Hematopoietic multipotent progenitor cell treated with erythropoietin and hydrocortisone succinate and interleukin-3 and kit ligand, for 8 days (in vitro differentiated cells): ENCODE results near the gene CDH22.

Experiments
- DNase-seq: peaks from one replicate; pipeline ENCODE4 v3.0.0-alpha.2; 2015

CDH22 gene

DNA sequence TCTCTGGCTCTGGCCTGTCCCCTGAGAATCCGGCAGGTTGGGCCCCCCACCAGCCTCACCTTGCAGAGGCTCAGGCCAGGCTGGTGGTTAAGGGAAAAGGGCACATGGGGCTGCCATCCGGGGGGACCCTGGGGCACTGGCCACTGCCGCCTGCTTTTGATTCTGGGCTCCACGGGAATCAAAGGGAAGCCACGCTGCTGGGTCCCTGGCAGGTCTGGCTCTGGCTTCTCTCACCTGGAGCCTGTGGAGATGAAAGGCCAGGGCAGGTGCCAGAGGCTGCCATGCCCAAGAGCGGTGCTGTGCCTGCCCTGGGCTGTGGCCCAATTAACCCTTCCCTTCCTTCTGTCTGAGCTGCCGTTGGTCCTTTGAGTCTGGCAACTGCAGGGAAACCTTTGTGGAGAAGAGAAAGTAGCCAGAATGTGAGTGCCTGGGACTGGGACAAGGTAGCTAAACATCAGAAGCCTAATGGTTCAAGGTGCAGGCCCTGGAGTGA lies 9.4 kb upstream of the CDH22 start:
- no peak for DNase-seq

DNA sequence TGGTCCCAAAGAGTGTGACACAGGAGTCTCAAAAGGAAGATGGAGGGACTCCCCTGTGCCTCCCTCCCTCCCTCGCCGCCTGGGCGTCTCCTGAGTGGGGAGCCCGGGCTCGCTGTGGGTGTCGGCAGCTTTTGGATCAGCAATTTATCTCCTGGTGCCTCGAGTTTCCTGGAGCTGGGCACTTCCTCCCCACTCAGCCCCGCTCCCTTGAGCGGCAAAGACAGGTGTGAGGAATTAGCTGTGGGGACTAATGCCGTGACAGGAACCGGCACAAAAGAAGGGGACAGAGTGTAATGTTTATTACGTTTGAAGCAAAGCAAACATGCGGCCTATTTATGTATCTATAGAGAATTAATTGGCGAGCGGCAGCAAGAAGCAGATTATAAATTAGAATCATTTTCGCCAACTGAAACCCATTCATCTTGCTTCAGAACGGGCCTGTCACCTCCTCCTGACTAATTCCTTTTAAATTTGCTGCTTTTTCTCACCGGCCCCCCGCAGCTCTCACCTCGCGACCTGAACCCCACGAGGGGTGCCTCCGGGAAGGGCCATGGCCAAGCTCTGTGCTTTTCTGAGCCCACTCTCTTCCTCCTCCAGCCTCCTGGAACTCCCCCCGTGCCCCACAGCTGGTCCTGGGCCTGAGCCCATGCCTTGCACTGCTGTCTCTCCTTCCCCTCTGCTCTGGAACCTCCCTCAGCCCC lies 8.8 kb upstream of the CDH22 start:
- no peak for DNase-seq

DNA sequence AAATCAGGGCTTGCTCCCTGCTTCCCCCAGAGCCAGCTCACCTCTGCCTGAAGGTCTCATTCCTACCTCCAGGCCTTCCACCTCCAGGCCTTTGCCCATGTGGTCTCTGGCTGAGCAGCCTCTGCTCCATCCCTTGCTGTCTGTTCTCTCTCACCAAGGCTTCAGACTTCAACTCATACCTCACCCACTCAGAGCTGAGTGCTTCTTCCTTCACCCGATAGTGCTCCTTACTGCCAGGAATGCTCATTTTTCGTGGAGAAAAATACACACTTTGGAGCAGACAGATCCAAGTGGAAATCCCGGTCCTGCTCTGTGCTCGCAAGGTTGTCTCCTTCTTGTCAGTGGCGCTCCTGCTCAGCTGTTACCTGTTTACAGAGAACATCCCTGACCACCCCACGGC lies 7.0 kb upstream of the CDH22 start:
- DNase-seq: no peak

DNA sequence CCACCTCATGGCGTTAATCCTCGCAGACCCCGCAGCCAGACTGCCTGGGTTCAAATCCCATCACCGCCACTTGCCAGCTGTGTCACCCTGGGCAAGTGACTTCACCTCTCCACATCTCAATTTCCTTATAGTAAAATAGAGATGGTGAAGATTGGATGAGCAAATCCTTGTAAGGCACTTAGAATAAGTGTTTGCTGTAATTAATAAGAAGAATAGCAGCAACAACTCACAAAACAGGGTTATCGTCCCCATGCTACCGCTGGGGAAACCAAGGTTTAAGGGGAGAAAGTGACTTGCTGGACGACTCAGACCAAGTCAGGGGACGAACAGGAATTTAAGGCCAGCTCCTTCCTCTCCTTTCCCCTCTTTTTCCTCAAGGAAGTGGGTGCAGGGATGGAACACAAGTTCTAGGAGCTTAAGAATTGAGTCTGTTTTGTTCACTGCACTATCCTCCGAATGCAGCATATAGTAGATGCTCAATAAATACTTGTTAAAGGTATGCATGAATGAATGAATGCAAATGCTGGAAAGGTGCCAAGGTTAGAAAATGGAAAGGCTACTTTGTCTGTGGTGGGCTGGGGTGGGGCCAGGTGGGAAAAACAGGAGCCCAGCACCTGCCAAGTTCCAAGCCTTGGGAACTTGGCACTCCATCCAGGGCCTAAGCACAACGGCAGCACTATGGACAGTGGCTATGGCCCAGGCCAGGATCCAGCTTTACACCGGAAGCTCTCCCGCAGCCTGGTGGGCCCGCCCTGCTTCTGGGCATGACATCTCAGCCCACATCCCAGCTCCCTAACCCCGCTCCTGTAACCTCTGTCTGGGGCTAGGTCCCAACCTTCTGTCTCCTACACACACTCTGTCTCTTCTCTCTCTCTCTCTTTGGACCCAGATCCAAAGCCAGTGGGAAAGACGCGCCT lies 4.9 kb upstream of the CDH22 start:
- no peak for DNase-seq

DNA sequence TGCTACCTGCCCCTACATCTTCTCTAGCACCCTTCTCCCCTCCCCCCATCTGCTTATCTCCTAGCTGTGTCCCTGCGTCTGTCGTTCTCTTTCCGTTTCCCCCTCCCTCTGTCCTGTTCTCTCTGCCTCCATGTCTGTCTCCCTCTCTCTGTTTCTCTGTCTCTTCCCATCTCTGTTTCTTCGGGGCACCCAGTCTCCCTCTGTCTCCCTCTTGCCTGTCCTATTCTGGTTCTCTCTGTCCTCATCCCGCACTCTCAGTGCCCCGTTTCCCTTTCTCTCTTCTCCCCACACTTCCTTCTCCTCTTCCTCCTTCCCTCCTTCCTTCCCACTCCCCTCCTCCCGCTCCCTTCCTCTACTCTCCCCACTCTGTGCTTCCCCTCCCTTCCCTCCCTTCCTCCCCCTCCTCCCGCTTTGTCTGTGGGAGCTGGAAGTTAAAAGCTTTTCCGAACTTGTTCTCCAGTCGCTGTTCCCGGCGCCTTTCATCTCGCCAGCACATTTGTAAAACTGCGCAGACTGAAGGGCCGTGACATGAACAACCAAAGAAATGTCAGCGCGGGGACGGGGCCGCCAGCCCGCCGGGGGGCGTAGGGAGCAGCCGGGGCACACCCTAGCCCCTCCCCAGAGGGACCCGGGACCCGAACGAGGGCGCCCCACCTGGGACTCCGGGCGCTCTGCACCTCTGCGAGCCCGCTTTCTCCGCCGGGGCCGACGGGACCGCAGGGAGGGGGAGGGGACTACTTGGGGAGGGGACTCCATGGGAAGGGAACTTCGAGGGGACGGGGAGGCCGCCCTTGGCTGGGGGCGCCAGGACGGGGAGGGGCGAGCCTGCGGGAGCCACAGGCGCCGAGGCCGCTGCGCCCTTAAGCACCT lies 4.0 kb upstream of the CDH22 start:
- DNase-seq: no peak

DNA sequence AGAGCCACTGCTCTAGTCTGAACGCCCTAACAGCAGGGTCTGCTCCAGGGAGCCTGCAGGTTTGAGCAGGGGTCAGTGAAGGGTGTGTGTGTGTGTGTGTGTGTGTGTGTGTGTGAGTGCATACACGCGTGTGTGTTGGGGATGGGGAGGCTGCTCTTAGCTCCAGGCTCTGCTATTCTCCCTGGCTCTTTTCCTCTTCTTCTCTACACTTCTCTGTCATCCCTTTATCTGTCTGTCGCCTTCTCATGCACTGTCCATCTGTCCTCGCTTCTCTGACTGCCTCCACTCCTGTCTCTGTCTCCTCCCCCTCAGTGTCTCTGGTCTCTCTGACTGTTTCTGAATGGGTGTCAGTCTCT lies 3.4 kb upstream of the CDH22 start:
- DNase-seq: no peak

DNA sequence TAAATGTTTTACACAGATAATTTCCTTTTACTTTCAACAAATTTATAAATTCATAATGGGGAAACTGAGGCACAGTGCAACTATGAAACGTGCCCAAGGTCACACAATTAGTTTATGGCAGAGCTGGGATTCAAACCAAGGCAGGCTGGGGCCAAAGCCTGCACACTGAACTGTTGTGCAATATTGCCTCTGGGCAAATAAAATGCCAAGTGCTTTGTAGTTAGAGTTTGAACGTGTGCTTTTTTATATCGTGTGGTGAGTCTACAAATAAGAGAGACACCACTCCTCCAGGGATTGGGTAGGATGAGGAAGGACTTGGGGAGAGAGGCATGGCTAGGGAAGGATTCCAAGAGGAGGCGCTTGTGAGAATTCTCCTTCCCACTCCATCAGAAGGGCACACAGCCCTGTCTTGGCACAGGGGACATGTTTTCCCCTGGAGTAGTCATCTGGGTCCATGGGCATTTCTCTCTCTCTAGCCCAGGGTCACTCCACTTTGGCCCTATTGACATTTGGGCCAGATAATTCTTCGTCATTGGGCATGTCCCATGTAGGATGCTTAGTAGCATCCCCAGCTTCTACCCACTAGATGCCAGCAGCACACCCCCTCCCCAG lies 2.8 kb upstream of the CDH22 start:
- no peak for DNase-seq

DNA sequence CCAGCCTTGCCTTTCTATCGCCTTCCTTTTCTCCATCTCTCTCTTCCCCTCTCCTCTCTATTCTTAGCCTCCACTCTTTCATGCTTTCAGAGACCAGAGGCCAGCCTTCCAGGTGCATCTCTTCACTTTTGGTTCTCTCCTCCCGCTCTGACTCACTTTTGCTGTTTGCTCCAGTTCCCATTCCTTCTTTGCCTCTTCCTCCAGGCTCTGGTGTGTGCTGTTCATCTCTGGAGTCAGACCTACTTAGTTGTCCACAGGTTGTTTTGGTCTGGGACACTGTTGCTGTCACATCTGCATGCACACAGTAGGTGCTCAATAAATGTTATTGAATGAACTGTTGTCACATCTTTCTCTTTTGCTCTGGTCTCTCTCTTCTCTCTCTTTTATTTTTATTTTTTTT lies 1.6 kb upstream of the CDH22 start:
- no peak for DNase-seq

DNA sequence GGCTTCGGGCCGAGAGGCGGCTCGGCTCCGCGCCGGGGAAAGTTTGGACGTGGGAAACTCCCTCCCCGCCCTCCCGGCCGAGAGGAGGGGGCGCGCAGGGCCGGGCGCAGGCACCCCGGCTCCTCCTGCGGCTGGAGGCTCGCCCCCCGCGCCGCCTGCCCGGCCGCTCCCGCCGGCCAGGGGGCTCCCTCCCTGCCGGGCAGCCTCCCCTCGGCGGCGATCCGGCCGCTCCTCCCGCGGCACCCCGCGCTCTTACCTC lies 370 bp downstream of the CDH22 start:
- no peak for DNase-seq

DNA sequence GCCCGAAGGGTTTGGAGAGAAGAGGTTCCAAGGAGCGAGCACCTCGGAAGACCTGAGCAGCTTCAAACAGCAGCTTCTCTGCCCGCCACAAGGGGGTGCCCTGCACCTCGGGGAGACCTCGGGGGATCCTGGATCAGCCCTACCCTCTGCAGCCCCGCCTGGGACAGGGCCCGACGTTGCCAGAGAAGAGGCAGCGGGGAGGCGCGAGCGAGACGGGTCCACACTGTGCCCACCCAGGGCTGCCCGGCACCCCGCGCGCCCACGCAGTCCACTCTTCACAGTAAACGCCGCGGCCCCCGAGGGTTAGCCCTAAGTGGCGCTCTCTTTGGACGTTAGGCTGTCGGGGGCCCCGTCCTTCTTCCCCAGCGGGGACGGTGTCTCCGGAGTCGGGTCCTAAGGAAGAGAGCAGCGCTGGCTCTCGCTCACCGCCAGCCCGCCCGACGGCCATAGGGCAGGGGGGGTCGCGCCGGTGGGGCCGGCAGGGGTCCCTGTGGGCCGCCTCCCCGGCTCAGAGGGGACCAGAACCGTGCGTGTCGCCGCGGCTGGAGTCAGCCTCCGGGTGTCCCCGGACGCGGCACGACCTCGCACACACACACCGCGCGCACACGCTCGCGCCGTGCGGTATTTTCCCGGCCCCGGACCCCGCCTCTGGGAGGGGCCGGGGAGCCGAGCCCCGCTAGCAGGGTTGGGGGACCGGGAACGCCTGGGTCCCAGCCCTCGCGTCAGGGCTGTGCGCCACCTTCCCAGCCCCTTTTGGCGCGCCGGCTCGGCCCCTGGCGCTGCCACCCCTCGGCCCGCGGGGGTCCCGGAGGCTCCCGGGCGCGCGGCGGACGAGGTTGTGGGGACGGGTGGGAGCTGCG lies 929 bp downstream of the CDH22 start:
- DNase-seq: peak; percentile 58

DNA sequence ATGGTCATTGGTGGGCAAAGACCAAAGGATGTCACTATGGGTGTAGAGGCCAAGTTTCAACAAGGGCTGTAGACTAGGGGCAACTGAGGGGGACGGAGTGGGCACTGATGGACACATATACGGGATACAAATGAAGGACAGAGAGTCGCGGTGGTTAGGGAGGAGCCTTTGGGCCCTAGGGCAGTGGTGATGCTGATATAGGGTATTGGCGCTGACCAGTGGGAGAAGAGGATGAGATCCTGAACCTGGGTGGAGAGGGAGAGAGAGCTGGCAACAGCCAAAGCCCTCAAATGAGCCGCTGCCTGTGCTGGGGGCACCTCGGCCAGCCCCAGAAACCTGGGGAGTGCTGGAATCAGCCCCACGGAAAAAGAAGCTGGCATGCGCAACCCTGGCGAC lies 1.6 kb downstream of the CDH22 start:
- DNase-seq: no peak

DNA sequence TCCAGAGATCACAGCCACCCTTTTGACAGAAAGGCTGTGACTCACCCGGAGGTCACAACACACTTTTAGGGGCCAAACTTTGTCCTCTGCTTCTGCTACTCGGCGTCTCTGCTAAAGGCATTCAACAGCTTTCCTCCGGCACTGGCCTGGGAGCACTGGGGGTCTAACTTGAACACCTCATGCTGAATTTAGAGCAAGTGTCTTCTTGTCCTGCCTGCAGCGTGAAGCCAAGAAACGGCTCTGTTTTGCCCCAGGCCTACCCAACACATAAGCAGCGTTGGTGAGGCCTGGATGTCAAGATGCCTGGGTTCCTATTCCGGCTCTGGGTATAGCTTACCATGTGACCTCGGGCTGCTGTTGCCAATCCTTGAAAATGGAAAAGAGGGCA lies 2.3 kb downstream of the CDH22 start:
- no peak for DNase-seq

DNA sequence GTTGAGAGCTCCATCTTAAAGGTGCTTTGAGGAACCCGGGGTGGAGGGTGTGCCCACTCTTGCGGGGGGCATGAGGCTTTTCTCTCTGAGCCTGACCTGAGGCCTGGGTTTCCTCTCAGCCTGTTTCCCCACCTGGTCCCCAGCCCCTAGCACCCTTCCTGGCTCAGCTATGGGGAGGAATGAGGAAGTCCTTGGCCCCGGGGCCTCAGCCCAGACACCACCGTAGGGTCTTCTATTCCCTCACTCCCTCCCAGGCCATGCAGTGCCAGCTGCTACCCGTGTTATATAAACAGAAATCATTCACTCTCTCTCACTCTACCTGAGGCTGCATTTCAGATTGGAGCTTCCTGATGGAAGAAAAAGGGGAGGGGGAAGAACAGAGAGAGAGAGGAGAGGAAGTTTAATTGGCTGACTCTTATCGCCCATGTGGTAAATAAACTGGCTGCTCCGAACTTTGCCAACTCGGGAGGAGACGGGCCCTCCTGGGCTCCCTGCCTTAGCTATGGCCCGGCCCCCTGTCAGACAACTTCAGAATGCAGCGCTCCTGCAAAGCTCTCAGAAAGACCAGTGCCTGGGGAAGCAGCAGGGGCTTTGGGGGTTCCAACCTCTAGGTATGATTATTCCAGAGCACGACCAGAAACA lies 2.8 kb downstream of the CDH22 start:
- no peak for DNase-seq

DNA sequence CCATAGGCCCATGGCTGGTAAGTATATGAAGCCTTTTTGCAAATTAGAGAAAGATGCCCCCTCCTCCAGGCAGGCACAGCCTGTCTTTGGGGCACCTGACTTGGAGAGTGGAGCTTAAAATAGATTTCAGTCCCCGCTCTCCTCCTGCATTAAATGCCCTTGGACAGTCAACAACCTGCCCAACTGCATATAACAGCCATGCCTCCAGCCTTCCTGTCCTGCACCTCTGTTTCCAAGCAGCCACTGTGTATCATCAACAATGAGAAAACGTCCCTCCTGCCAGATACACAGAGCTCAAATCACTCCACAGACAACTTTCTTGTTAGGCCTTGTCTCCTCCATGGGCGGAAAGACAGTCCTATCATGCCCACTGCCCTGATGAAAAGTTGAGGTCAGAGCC lies 3.4 kb downstream of the CDH22 start:
- no peak for DNase-seq

DNA sequence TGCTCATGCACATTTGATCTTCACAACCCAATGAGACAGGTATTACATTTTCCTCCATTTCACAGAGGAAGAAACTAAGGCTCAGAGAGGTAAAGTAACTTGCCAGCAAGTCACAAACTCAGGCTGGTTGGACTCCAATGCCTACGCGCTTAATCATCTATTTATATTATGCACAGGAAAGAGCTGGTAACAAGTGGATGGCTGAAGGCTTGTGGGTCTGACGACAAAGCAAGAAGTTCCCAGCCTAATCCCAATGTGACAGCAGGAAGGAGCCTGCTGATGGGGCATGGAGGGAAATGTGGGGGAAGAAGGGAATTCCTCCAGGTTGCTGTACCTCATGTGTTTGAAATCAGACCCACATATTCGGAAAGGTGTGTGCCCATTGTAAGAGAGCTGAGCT lies 3.9 kb downstream of the CDH22 start:
- no peak for DNase-seq

DNA sequence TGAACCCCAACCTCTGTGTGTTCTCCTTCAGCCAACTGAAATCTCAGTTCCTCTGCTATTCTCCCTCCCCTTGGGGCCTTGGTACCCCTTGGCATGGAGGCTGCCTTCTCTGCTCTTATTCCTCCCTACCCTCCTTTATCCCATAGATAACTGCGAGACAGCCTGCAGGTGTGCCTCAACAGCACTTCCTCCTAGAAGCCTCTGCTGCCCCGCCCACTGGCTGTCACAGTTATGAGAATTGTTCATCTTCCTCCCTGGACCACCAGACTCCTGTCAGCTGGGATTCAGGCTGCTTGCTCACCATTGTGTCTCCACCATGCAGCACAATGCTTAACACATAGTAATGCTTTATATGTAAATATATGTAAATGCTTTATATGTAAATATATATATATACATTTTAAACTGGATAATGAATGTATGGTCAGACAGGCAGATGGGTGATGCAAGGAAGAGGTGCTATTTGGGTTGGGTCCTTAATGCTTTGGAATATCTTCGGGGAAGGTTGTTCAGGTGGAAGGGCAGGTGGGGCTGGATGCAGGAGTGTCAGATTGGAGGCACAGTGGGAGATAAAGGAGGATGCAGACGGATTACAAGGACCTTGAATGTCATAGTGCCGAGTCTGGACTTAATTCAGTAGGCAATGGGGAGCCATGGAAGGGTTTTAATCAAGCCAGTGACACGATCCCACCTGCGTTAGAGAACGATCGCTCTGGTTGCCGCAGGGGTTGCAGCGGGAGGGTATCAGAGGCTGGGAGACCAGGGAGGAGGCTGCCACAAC lies 4.9 kb downstream of the CDH22 start:
- DNase-seq: no peak

DNA sequence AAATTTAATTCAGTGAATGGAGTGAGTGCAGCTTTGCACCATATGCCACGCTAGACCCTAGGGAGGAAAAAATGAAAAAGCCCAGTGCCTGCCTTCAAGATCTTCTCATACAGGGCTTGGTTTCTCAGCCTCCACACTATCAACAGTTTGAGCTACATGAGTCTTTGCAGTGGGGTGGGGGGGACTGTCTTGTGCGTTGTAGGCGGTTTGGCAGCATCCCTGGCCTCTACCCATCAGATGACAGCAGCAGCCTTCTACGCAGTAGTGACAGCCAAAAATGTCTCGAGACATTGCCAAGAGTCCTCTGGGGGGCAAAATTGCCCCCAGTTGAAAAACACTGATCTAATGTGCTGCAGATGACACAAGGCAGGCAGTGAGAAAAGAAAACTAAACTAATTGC lies 6.2 kb downstream of the CDH22 start:
- no peak for DNase-seq

DNA sequence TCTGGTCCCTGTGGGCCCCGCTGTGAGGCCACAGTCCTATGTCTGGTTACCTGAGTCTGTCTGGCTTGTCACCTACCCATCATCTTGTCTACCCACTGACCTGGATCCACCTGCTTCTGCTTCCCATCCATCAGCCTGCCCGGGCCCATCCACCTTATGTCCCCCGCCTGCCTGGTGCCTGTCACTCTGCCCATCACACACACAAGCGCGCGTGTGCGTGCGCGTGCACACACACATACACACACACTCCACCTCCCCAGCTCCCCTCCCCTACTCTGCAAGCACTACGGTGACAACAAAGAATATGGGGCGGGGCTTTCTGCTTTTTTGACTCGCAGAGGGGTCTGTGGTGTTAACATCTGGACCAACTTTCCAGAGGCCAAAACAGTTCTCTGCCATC lies 8.0 kb downstream of the CDH22 start:
- DNase-seq: no peak

DNA sequence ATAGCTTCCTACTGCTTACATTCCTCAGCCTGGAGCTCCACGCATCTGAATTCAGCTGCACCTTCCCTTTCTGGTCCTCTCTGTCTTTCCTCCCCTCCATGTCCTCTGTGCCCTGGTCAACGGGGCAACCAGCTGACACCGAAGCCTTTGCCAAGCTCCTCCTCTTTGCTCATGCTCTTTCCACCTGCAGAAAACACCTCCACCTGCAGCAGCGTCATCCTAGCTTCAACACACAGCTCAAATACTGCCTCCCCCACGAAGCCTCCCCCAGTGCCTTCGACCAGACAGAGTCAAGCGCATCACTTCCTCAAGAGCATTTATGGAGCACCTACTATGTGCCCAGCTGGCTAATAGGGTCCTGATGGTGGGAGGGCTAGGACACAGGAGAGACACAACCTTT lies 9.2 kb downstream of the CDH22 start:
- no peak for DNase-seq

DNA sequence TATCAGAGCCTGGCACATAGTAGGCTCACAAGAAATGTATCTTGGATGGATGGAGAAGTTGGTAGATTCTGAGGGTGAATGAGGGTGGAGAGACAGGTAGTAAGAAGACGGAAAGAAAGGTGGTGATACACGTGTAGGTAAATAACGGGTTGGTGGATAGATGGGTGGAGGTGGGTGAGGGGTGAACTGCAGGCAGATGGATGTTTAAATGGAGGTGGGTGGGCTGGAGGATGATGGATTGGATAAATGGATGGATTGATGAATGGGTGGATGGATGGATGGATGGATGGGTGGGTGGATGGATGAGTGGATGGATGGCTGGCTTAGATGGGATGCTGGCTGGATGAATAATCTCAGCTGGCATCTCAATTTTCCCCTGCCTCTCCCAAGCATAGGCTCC lies 9.9 kb downstream of the CDH22 start:
- DNase-seq: no peak
